ENCODE data around the gene SLC28A1. TPM values are rescaled to one million over a fixed set of nuclear protein-coding genes. Genes with fewer than 3 reads are reported as not detected.

Gene SLC28A1
- total RNA-seq, 1 donor from 2014 or later: not detected

- no peak overlapping the region for H3K27ac ChIP-seq
- DNase-seq: no peak
- TF ChIP-seq CTCF (IDR thresholded peaks at IDR 0.05): no peak
- H3K9me3 ChIP-seq: no peaks in the 10 kb centered on the region
- peaks cover 18% of the 10 kb centered on the region for H3K4me1 ChIP-seq
- intact Hi-C loops (cut with DNase I): no loop called here
- ATAC-seq: no peak
- H3K36me3 ChIP-seq: no peaks in the 10 kb centered on the region
- no peak overlapping the region for H3K4me3 ChIP-seq
- no peaks in the 10 kb centered on the region for H3K27me3 ChIP-seq
Measured at GRCh38 chr15:84991014-84991712, 106.7 kb downstream of the SLC28A1 start.

GRCh38 chr15:84992157-84992944 is 107.9 kb downstream of the SLC28A1 start:
- Histone ChIP-seq H3K27me3 (no peaks in the 10 kb centered on the region), H3K27ac (no peak overlapping the region), H3K36me3 (no peaks in the 10 kb centered on the region), H3K4me3 (no peak overlapping the region), H3K4me1 (peaks cover 18% of the 10 kb centered on the region), H3K9me3 (no peaks in the 10 kb centered on the region)
- TF ChIP-seq CTCF (IDR thresholded peaks at IDR 0.05): no peak
- ATAC-seq: peak; percentile 68
- intact Hi-C loops (cut with DNase I): no loop called here
- DNase-seq: no peak

Other genes starting within 250 kb of the SLC28A1 start
- gene WDR73, start 230.4 kb upstream of the SLC28A1 start, total RNA-seq: 29.4 TPM
- 9.0 TPM for gene NMB, start 226.5 kb upstream of the SLC28A1 start, total RNA-seq
- 168 TPM for gene SEC11A, start 168.5 kb upstream of the SLC28A1 start, total RNA-seq
- gene ZNF592, start 136.1 kb upstream of the SLC28A1 start, total RNA-seq: 33.3 TPM
- 21.0 TPM for gene ALPK3, start 67.3 kb upstream of the SLC28A1 start, total RNA-seq
- gene PDE8A, start 97.2 kb downstream of the SLC28A1 start, total RNA-seq: 54.7 TPM

Data from upper lobe of right lung (tissue), 1 donor.